Prostate gland (tissue), 2 donors: ENCODE data around the gene SKIL. TPM values are rescaled to one million over a fixed set of nuclear protein-coding genes. Genes with fewer than 3 reads are reported as not detected.
A peak's percentile ranks its signal among the peaks of the same experiment; 100 is the strongest.

Experiments used
- DNase-seq: peaks from one replicate; pipeline ENCODE4 v3.0.0-alpha.2; 2019; ENCODE audit warnings: low spot score
- H3K27ac ChIP-seq, 2 donors: fragments of 200-600 bp; sonication (generic); 2 replicates each; pipeline ENCODE4 v1.5.1; 2017 to 2019
- H3K27me3 ChIP-seq: fragments of 200-600 bp; sonication (generic); replicated peaks from 2 replicates; pipeline ENCODE4 v1.5.1; 2019; ENCODE audit not compliant: insufficient read depth
- H3K36me3 ChIP-seq, 2 donors: fragments of 200-600 bp; sonication (generic); 1 replicate in 1 of 2; 2 replicates in 1 of 2; pipeline versions ENCODE4 v1.5.1 to v1.8.1; 2017 to 2019
- H3K4me1 ChIP-seq: fragments of 200-600 bp; sonication (generic); replicated peaks from 2 replicates; pipeline ENCODE4 v1.5.1; 2019
- H3K4me3 ChIP-seq, 2 donors: fragments of 200-600 bp; sonication (generic); 2 replicates each; pipeline ENCODE4 v1.5.1; 2017 to 2019
- H3K9me3 ChIP-seq: fragments of 200-600 bp; sonication (generic); 2 replicates; pipeline ENCODE4 v1.5.1; 2017
- CTCF ChIP-seq, 4 experiments: fragments of 200-600 bp in 2 of 4; fragments of 450-650 bp in 2 of 4; sonication (generic) in 2 of 4; IDR thresholded peaks; 1 replicate in 3 of 4; 2 replicates in 1 of 4; pipeline ENCODE4 v1.5.1; 2016 to 2019; ENCODE audit warnings: antibody characterized with exemption in 4 of 4, mild to moderate bottlenecking in 2 of 4, moderate library complexity in 2 of 4
- POLR2A ChIP-seq: fragments of 450-650 bp; IDR thresholded peaks from one replicate; pipeline ENCODE4 v1.6.1; 2016; ENCODE audit warnings: antibody characterized with exemption, mild to moderate bottlenecking
- POLR2AphosphoS5 ChIP-seq: sonication (generic); formaldehyde crosslinking; IDR thresholded peaks from one replicate; pipeline ENCODE4 v1.6.1; 2017; ENCODE audit warnings: antibody characterized with exemption
- WGBS: methylation state at CpG from one replicate; pipeline ENCODE4 v1.1.5; 2018; 5-methylcytosine and 5-hydroxymethylcytosine counted together
- intact Hi-C: fragments of 100-400 bp; cut with DNase I; formaldehyde crosslinking; loops from one replicate; pipeline ENCODE4 v1.14.2; 2022
- total RNA-seq, 2 donors: library from RNA; depleted of rRNA; stranded (reverse); fragments of >200 nt; gene quantifications; one replicate each; pipeline ENCODE4 v1.1.0, GENCODE V29; 2016

The SKIL gene
- total RNA-seq, 2 donors from 2014 or later: 41.8 to 49.6 TPM

GRCh38 chr3:170356596-170357175 lies 829 bp upstream of the SKIL start:
- intact Hi-C loops: loop anchor here (5.0 to 10.0 kb wide), 2 partner anchors 174 to 592 kb away; partner anchors contain the start of genes ACTRT3, PHC3 and TERC

GRCh38 chr3:170358042-170359010 lies 811 bp downstream of the SKIL start:
- DNase-seq: peak; percentile 61
- 7% methylated on average over 22 of the region's 44 CpGs for WGBS
- Histone ChIP-seq H3K27ac (peak overlapping the region; percentile 95 to 98), H3K36me3 (no peaks in the 10 kb centered on the region), H3K27me3 (no peaks in the 10 kb centered on the region), H3K4me1 (peaks cover 5% of the 10 kb centered on the region), H3K4me3 (peak overlapping the region; percentile 87 to 99), H3K9me3 (no peaks in the 10 kb centered on the region)
- intact Hi-C loops: loop anchor here (5.0 to 10.0 kb wide), 2 partner anchors 176 to 594 kb away; partner anchors contain the start of genes ACTRT3, PHC3 and TERC
- TF ChIP-seq CTCF (IDR thresholded peaks at IDR 0.05) (peak in 3 of 4 experiments; percentile 9 to 21 (median 11)), POLR2A (no peak), POLR2AphosphoS5 (no peak)

More at GRCh38 chr3:170356596-170357175, 829 bp upstream of the SKIL start:
- no peaks in the 10 kb centered on the region for H3K27me3 ChIP-seq
- peak; percentile 83 for DNase-seq
- WGBS: under 1% methylated on average over 34 of the region's 60 CpGs
- peak overlapping the region; percentile 95 to 98 for H3K27ac ChIP-seq
- H3K9me3 ChIP-seq: no peaks in the 10 kb centered on the region
- H3K36me3 ChIP-seq: no peaks in the 10 kb centered on the region
- H3K4me1 ChIP-seq: peaks cover 5% of the 10 kb centered on the region
- H3K4me3 ChIP-seq: peak overlapping the region; percentile 87 to 99
- TF ChIP-seq POLR2A (no peak), POLR2AphosphoS5 (peak; percentile 67)

GRCh38 chr3:170359178-170359704 lies 1.7 kb downstream of the SKIL start:
- no peak for TF ChIP-seq CTCF (IDR thresholded peaks at IDR 0.05)
- no peak for TF ChIP-seq POLR2AphosphoS5
- TF ChIP-seq POLR2A: no peak
- H3K4me1 ChIP-seq: peaks cover 5% of the 10 kb centered on the region
- intact Hi-C loops: loop anchor here (5.0 to 10.0 kb wide), 2 partner anchors 177 to 594 kb away; partner anchors contain the start of genes ACTRT3, PHC3 and TERC
- H3K36me3 ChIP-seq: no peaks in the 10 kb centered on the region
- H3K9me3 ChIP-seq: no peaks in the 10 kb centered on the region
- 68% methylated on average over 20 of the region's 20 CpGs for WGBS
- no peak for DNase-seq
- no peaks in the 10 kb centered on the region for H3K27me3 ChIP-seq
- H3K4me3 ChIP-seq: peak overlapping the region in 1 of 2 donors; percentile 99
- no peak overlapping the region for H3K27ac ChIP-seq

- Histone ChIP-seq H3K9me3 (no peaks in the 10 kb centered on the region), H3K4me1 (peaks cover 5% of the 10 kb centered on the region), H3K36me3 (no peaks in the 10 kb centered on the region), H3K27ac (no peak overlapping the region), H3K4me3 (no peak overlapping the region), H3K27me3 (no peaks in the 10 kb centered on the region)
- DNase-seq: no peak
- WGBS: 85% methylated on average over 5 of the region's 5 CpGs
- TF ChIP-seq POLR2A (no peak), CTCF (IDR thresholded peaks at IDR 0.05) (no peak), POLR2AphosphoS5 (no peak)
- intact Hi-C loops: no loop called here
Measured at GRCh38 chr3:170360466-170360865, 3.0 kb downstream of the SKIL start.

- DNase-seq: no peak
- Histone ChIP-seq H3K27ac (no peak overlapping the region), H3K4me3 (no peak overlapping the region), H3K27me3 (no peaks in the 10 kb centered on the region), H3K36me3 (no peaks in the 10 kb centered on the region), H3K4me1 (peaks cover 5% of the 10 kb centered on the region), H3K9me3 (no peaks in the 10 kb centered on the region)
- no peak for TF ChIP-seq POLR2AphosphoS5
- TF ChIP-seq CTCF (IDR thresholded peaks at IDR 0.05): no peak
- 54% methylated on average over 5 of the region's 5 CpGs for WGBS
- intact Hi-C loops: no loop called here
Measured at GRCh38 chr3:170360916-170361315, 3.4 kb downstream of the SKIL start.
